GM08714 (cell line): ENCODE measurements around the gene NTRK2.

ENCODE experiments used
- H3K4me3 ChIP-seq: fragments of 200-500 bp; sonication (Bioruptor generic); 2 replicates; pipeline ENCODE4 v1.5.1; 2014; ENCODE audit warnings: mild to moderate bottlenecking, low read length, inconsistent platforms
- ZNF274 ChIP-seq: IDR thresholded peaks from 2 replicates; pipeline ENCODE4 v1.6.1; 2012; ENCODE audit warnings: mild to moderate bottlenecking, low read depth, low read length

The NTRK2 gene

GRCh38 chr9:84772511-84772910 lies 103.0 kb downstream of the NTRK2 start:
- H3K4me3 ChIP-seq = no peak overlapping the region
- no peak for TF ChIP-seq ZNF274

- TF ChIP-seq ZNF274 = no peak
- H3K4me3 ChIP-seq = no peak overlapping the region
Measured at GRCh38 chr9:84773022-84773421, 103.5 kb downstream of the NTRK2 start.

GRCh38 chr9:84775056-84775643 lies 105.6 kb downstream of the NTRK2 start:
- TF ChIP-seq ZNF274 = no peak
- H3K4me3 ChIP-seq = no peak overlapping the region

- H3K4me3 ChIP-seq = no peak overlapping the region
- TF ChIP-seq ZNF274 = no peak
Measured at GRCh38 chr9:84778570-84778969, 109.0 kb downstream of the NTRK2 start.

- no peak overlapping the region for H3K4me3 ChIP-seq
- no peak for TF ChIP-seq ZNF274
Measured at GRCh38 chr9:84779883-84780282, 110.4 kb downstream of the NTRK2 start.

GRCh38 chr9:84780385-84780784 lies 110.9 kb downstream of the NTRK2 start:
- no peak overlapping the region for H3K4me3 ChIP-seq
- TF ChIP-seq ZNF274 = no peak

- no peak for TF ChIP-seq ZNF274
Measured at GRCh38 chr9:84781458-84781857, 111.9 kb downstream of the NTRK2 start.

GRCh38 chr9:84781931-84782866 lies 112.7 kb downstream of the NTRK2 start:
- no peak for TF ChIP-seq ZNF274
- no peak overlapping the region for H3K4me3 ChIP-seq

More at GRCh38 chr9:84781458-84781857, 111.9 kb downstream of the NTRK2 start:
- no peak overlapping the region for H3K4me3 ChIP-seq

GRCh38 chr9:84785792-84786547 lies 116.4 kb downstream of the NTRK2 start:
- no peak overlapping the region for H3K4me3 ChIP-seq
- TF ChIP-seq ZNF274 = no peak

- no peak overlapping the region for H3K4me3 ChIP-seq
- no peak for TF ChIP-seq ZNF274
Measured at GRCh38 chr9:84788803-84789462, 119.4 kb downstream of the NTRK2 start.

- no peak for TF ChIP-seq ZNF274
- H3K4me3 ChIP-seq = no peak overlapping the region
Measured at GRCh38 chr9:84789463-84789830, 119.9 kb downstream of the NTRK2 start.

- H3K4me3 ChIP-seq = no peak overlapping the region
- no peak for TF ChIP-seq ZNF274
Measured at GRCh38 chr9:84791643-84792042, 122.1 kb downstream of the NTRK2 start.

GRCh38 chr9:84793251-84793650 lies 123.7 kb downstream of the NTRK2 start:
- TF ChIP-seq ZNF274 = no peak
- no peak overlapping the region for H3K4me3 ChIP-seq
